Gastrocnemius medialis (tissue), 4 donors: ENCODE data around the gene ARL16. TPM values are rescaled to one million over a fixed set of nuclear protein-coding genes. Genes with fewer than 3 reads are reported as not detected.

Source experiments
- ATAC-seq, 2 donors: fragments of 150-250 bp; one replicate each; pipeline ENCODE4 v1.9.1; 2016
- DNase-seq, 2 donors: peaks; one replicate each; pipeline ENCODE4 v3.0.0-alpha.2; 2019
- H3K27ac ChIP-seq, 4 donors: fragments of 200-600 bp; sonication (generic); 1 replicate in 1 of 4; 2 replicates in 3 of 4; pipeline ENCODE4 v1.5.1; 2016 to 2018; ENCODE audit warnings: mild to moderate bottlenecking in 2 of 4, moderate library complexity in 1 of 4
- H3K27me3 ChIP-seq, 3 donors: fragments of 200-600 bp; sonication (generic) in 2 of 3; 1 replicate in 1 of 3; 2 replicates in 2 of 3; pipeline versions ENCODE4 v1.5.1 to v1.6.0; 2016 to 2019; ENCODE audit warnings: mild to moderate bottlenecking in 1 of 3, moderate library complexity in 1 of 3
- H3K36me3 ChIP-seq, 2 donors: fragments of 200-600 bp; sonication (generic) in 1 of 2; one replicate each; pipeline ENCODE4 v1.5.1; 2017 to 2018
- H3K4me1 ChIP-seq, 2 donors: fragments of 200-600 bp; sonication (generic) in 1 of 2; one replicate each; pipeline ENCODE4 v1.5.1; 2016 to 2017; ENCODE audit warnings: mild to moderate bottlenecking in 2 of 2
- H3K4me3 ChIP-seq, 4 donors: fragments of 200-600 bp; sonication (generic) in 3 of 4; 1 replicate in 1 of 4; 2 replicates in 3 of 4; pipeline ENCODE4 v1.5.1; 2016 to 2019; ENCODE audit warnings: mild to moderate bottlenecking in 2 of 4
- H3K9me3 ChIP-seq, 3 donors: fragments of 200-600 bp; sonication (generic) in 2 of 3; 1 replicate in 1 of 3; 2 replicates in 2 of 3; pipeline ENCODE4 v1.5.1; 2016 to 2019
- CTCF ChIP-seq, 5 experiments: fragments of 450-650 bp in 3 of 5; fragments of 200-600 bp in 2 of 5; sonication (generic) in 2 of 5; IDR thresholded peaks in 4 of 5; conservative IDR thresholded peaks in 1 of 5; 1 replicate in 4 of 5; 2 replicates in 1 of 5; pipeline ENCODE4 v1.5.1; 2016 to 2019; ENCODE audit warnings: antibody characterized with exemption in 5 of 5, mild to moderate bottlenecking in 3 of 5, moderate library complexity in 3 of 5
- POLR2A ChIP-seq, 2 donors: fragments of 450-650 bp; IDR thresholded peaks; one replicate each; pipeline ENCODE4 v1.6.1; 2017; ENCODE audit warnings: antibody characterized with exemption in 2 of 2, mild to moderate bottlenecking in 2 of 2, moderate library complexity in 2 of 2
- in situ Hi-C, 4 donors: fragments of 200-750 bp; cut with MboI; loops; one replicate each; pipeline versions ENCODE4 v1.15.0 to v1.8.0; 2017; ENCODE audit warnings: low sequenced_read_pairs in 4 of 4
- intact Hi-C: fragments of 100-400 bp; cut with DNase I; formaldehyde crosslinking; loops from one replicate; pipeline ENCODE4 v1.15.1; 2023; ENCODE audit warnings: low total_unique reads
- total RNA-seq, 4 donors: library from RNA; depleted of rRNA; stranded (reverse); fragments of >200 nt; gene quantifications; one replicate each; pipeline versions ENCODE4 v1.1.0 to v1.2.3, GENCODE V29; 2016

ARL16 gene
- total RNA-seq, 4 donors from 2014 or later, result 12.9 to 23.6 (median 20.0) TPM

- no peak for TF ChIP-seq POLR2A (IDR thresholded peaks at IDR 0.05)
- DNase-seq, result no peak
- intact Hi-C loops (no loop called here), in situ Hi-C loops (no loop called here)
- Histone ChIP-seq H3K4me1 (no peaks in the 10 kb centered on the region), H3K36me3 (no peaks in the 10 kb centered on the region), H3K9me3 (no peaks in the 10 kb centered on the region), H3K27me3 (peaks cover 13 to 21% (median 20%) of the 10 kb centered on the region in 3 donors), H3K27ac (no peak overlapping the region), H3K4me3 (no peak overlapping the region)
- no peak for ATAC-seq
These were observed 39.1 kb downstream of the ARL16 start for GRCh38 chr17:81644496-81644895.

GRCh38 chr17:81641825-81642489 lies 41.6 kb downstream of the ARL16 start:
- Histone ChIP-seq H3K4me1 (no peaks in the 10 kb centered on the region), H3K27ac (no peak overlapping the region), H3K4me3 (no peak overlapping the region), H3K27me3 (no peaks in the 10 kb centered on the region), H3K9me3 (no peaks in the 10 kb centered on the region), H3K36me3 (no peaks in the 10 kb centered on the region)
- no peak for DNase-seq
- TF ChIP-seq POLR2A (IDR thresholded peaks at IDR 0.05) (no peak), CTCF (IDR thresholded peaks at IDR 0.05 in 4 of 5, conservative IDR thresholded peaks at IDR 0.05 in 1 of 5) (no peak)
- intact Hi-C loops (no loop called here), in situ Hi-C loops (no loop called here)
- ATAC-seq, result no peak

GRCh38 chr17:81640011-81640410 lies 43.6 kb downstream of the ARL16 start:
- TF ChIP-seq POLR2A (IDR thresholded peaks at IDR 0.05) (no peak), CTCF (IDR thresholded peaks at IDR 0.05 in 4 of 5, conservative IDR thresholded peaks at IDR 0.05 in 1 of 5) (no peak)
- intact Hi-C loops, result no loop called here
- in situ Hi-C loops, result no loop called here

GRCh38 chr17:81638683-81639082 lies 44.9 kb downstream of the ARL16 start:
- in situ Hi-C loops (no loop called here), intact Hi-C loops (no loop called here)
- no peak for ATAC-seq
- TF ChIP-seq POLR2A (IDR thresholded peaks at IDR 0.05) (no peak), CTCF (IDR thresholded peaks at IDR 0.05 in 4 of 5, conservative IDR thresholded peaks at IDR 0.05 in 1 of 5) (no peak)
- H3K9me3 ChIP-seq, result no peaks in the 10 kb centered on the region
- no peaks in the 10 kb centered on the region for H3K27me3 ChIP-seq
- H3K4me3 ChIP-seq, result no peak overlapping the region
- peaks cover 23% of the 10 kb centered on the region in 2 donors for H3K4me1 ChIP-seq
- no peaks in the 10 kb centered on the region for H3K36me3 ChIP-seq
- DNase-seq, result no peak
- H3K27ac ChIP-seq, result no peak overlapping the region

More at GRCh38 chr17:81640011-81640410, 43.6 kb downstream of the ARL16 start:
- H3K27ac ChIP-seq, result no peak overlapping the region
- no peaks in the 10 kb centered on the region for H3K27me3 ChIP-seq
- ATAC-seq, result no peak
- DNase-seq, result no peak
- H3K9me3 ChIP-seq, result no peaks in the 10 kb centered on the region
- peaks cover 10 to 12% of the 10 kb centered on the region in 2 donors for H3K4me1 ChIP-seq
- no peaks in the 10 kb centered on the region for H3K36me3 ChIP-seq
- H3K4me3 ChIP-seq, result no peak overlapping the region

- no peaks in the 10 kb centered on the region for H3K36me3 ChIP-seq
- intact Hi-C loops (loop anchor here (1.0 to 2.0 kb wide), 2 partner anchors 30 to 47 kb away; partner anchors contain the start of genes ARL16, CCDC137 and OXLD1), in situ Hi-C loops (no loop called here)
- H3K27me3 ChIP-seq, result no peaks in the 10 kb centered on the region
- peak within 1 kb of the TSS; percentile 72 to 97 (median 94) for H3K4me3 ChIP-seq
- DNase-seq, result peak; percentile 73 to 80
- peak within 1 kb of the TSS; percentile 95 to 98 (median 98) for H3K27ac ChIP-seq
- H3K9me3 ChIP-seq, result no peaks in the 10 kb centered on the region
- peak in 2 of 5 experiments; percentile 22 to 25 for TF ChIP-seq CTCF (IDR thresholded peaks at IDR 0.05 in 4 of 5, conservative IDR thresholded peaks at IDR 0.05 in 1 of 5)
- peak; percentile 97 to 99 for TF ChIP-seq POLR2A (IDR thresholded peaks at IDR 0.05)
- H3K4me1 ChIP-seq, result peaks cover 23 to 26% of the 10 kb centered on the region in 2 donors
- peak; percentile 77 for ATAC-seq
These were observed 46.9 kb downstream of the ARL16 start, which contains the start of the genes NPLOC4 and TSPAN10 for GRCh38 chr17:81636505-81637288. TSS of gene NPLOC4 (minus strand) at chr17:81637112. CDS start at chr17:81636930, 182 bp downstream. TSS of gene TSPAN10 (plus strand) at chr17:81637196. CDS start at chr17:81642413, 5,217 bp downstream.
